ENCODE data around the gene ST7L.

ST7L gene

GRCh38 chr1:112594208-112594876 lies 24.6 kb downstream of the ST7L start:
- TF ChIP-seq CTCF (conservative IDR thresholded peaks at IDR 0.05; ENCODE audit: low read depth, low read length) = no peak
- DNase-seq (ENCODE audit: low read depth) = no peak
- no peak overlapping the region for H3K4me3 ChIP-seq (ENCODE audit: low read length)

- no peak for DNase-seq (ENCODE audit: low read depth)
- H3K4me3 ChIP-seq (ENCODE audit: low read length) = no peak overlapping the region
- no peak for TF ChIP-seq CTCF (conservative IDR thresholded peaks at IDR 0.05; ENCODE audit: low read depth, low read length)
These were observed 29.2 kb downstream of the ST7L start for GRCh38 chr1:112589766-112590165.

- TF ChIP-seq CTCF (conservative IDR thresholded peaks at IDR 0.05; ENCODE audit: low read depth, low read length) = no peak
- DNase-seq (ENCODE audit: low read depth) = no peak
- no peak overlapping the region for H3K4me3 ChIP-seq (ENCODE audit: low read length)
These were observed 35.6 kb downstream of the ST7L start for GRCh38 chr1:112583366-112583765.

- DNase-seq (ENCODE audit: low read depth) = no peak
- no peak overlapping the region for H3K4me3 ChIP-seq (ENCODE audit: low read length)
- no peak for TF ChIP-seq CTCF (conservative IDR thresholded peaks at IDR 0.05; ENCODE audit: low read depth, low read length)
These were observed 37.3 kb downstream of the ST7L start for GRCh38 chr1:112581586-112582192.

GRCh38 chr1:112579801-112580510 lies 39.0 kb downstream of the ST7L start:
- DNase-seq (ENCODE audit: low read depth) = no peak
- TF ChIP-seq CTCF (conservative IDR thresholded peaks at IDR 0.05; ENCODE audit: low read depth, low read length) = no peak
- no peak overlapping the region for H3K4me3 ChIP-seq (ENCODE audit: low read length)

- no peak overlapping the region for H3K4me3 ChIP-seq (ENCODE audit: low read length)
- no peak for DNase-seq (ENCODE audit: low read depth)
- no peak for TF ChIP-seq CTCF (conservative IDR thresholded peaks at IDR 0.05; ENCODE audit: low read depth, low read length)
These were observed 42.7 kb downstream of the ST7L start for GRCh38 chr1:112576240-112576639.
